Measurements from ENCODE around the gene ATP1A2. TPM values are rescaled to one million over a fixed set of nuclear protein-coding genes. Genes with fewer than 3 reads are reported as not detected.

ATP1A2 gene
- total RNA-seq, 2 donors from 2014 or later = not detected

DNA sequence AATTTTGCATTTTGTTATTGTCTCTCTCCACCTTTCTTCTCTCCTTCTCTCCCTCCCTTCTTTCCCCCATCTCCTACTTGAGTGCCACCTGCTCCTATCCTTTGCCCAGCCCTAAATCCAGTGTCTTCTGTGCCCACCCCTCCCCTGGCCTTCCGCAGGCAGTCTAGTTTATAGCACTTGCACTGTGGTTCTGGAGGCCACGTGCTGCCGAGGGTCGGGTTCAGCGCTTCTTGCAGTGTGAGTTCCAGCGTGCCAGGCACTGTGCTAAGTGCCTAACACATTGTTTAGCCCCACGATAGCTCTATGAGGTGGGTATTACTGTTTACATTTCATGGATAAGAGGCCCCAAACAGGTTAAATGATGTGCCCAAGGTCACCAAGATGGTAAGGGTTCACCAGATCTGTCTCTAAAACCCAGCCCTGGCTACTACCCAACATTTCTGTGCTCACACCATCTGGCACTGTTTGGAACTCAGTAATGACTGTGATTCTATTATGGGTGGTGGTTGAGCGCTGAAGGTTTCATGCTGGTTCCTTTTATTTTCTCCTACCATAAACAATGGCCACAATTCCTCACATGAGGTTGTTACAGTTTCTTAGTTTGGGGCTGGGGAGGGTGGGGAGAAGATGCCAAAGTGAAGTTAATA, 21.8 kb downstream of the ATP1A2 start:
- no peak overlapping the region for H3K4me3 Mint-ChIP-seq
- DNase-seq = no peak
- H3K27ac Mint-ChIP-seq = no peak overlapping the region
- peaks cover 2% of the 10 kb centered on the region for H3K36me3 Mint-ChIP-seq (ENCODE audit: low read depth)
- peaks cover 2% of the 10 kb centered on the region for H3K4me1 Mint-ChIP-seq
- peaks cover 50% of the 10 kb centered on the region for H3K27me3 Mint-ChIP-seq
- H3K9me3 ChIP-seq (ENCODE audit: control insufficient read depth, low read length, poor library complexity, severe bottlenecking) = no peaks in the 10 kb centered on the region
- ATAC-seq = no peak

DNA sequence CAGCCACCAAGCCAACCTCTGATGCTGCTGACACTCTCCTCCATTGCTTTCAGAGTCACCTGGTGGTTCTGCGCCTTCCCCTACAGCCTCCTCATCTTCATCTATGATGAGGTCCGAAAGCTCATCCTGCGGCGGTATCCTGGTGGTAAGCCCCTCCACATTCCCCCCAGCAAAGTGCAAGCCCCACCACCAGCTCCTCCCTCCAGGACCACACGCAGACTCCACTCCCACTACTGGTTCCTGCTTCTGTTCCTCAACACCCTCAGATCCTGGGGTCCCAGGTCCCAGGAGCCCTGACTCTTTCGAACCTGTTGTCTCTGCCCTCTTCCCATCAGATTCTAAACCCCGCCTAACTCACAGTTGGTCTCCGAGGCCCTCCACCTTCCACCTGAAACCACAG, 24.3 kb downstream of the ATP1A2 start:
- DNase-seq (no peak), ATAC-seq (no peak)
- no peaks in the 10 kb centered on the region for H3K9me3 ChIP-seq (ENCODE audit: control insufficient read depth, low read length, poor library complexity, severe bottlenecking)
- Mint-ChIP-seq H3K4me1 (peaks cover 2% of the 10 kb centered on the region), H3K27me3 (peaks cover 59% of the 10 kb centered on the region), H3K4me3 (no peak overlapping the region), H3K36me3 (ENCODE audit: low read depth) (peaks cover 2% of the 10 kb centered on the region), H3K27ac (peak overlapping the region; percentile 32)

DNA sequence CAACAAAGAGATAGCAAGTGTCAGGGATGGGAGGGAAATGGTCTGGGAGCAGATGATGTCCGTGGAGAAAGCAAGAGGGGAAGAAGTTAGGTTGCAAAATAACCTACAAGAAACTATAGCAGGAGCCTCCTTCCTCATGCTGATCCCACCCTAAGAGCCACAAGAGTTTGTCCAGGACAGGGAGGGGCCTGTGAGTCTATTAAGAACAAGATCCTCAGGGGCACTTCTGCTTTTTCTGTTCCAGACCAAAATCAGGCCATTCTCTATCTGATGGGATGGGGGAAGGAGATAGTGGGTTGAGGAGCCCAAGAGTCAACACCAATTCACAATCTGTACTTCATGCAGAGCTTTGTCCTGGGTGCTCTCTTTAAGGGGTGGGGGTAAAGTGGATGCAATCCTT, 28.1 kb downstream of the ATP1A2 start:
- no peak overlapping the region for H3K27ac Mint-ChIP-seq
- H3K4me1 Mint-ChIP-seq = no peaks in the 10 kb centered on the region
- H3K9me3 ChIP-seq (ENCODE audit: control insufficient read depth, low read length, poor library complexity, severe bottlenecking) = no peaks in the 10 kb centered on the region
- ATAC-seq = no peak
- H3K4me3 Mint-ChIP-seq = no peak overlapping the region
- peaks cover 2% of the 10 kb centered on the region for H3K36me3 Mint-ChIP-seq (ENCODE audit: low read depth)
- DNase-seq = no peak
- H3K27me3 Mint-ChIP-seq = peaks cover 65% of the 10 kb centered on the region

DNA sequence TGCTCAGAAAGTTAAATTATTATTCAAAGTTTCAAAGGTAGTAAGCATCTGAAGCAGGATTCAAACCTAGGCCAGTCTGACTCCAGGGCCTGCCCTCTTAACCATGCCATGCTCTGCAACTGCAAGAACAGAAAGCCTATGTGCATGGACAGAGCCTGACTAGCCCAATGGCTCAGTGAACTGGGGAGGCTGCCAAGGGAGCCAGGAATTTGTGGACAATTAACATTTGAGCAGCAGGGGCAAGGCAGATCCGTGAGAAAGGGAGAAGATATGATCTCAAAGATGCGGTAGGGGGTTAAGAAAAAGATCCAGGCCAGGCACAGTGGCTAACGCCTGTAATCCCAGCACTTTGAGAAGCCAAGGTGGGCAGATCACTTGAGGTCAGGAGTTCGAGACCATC, 29.4 kb downstream of the ATP1A2 start:
- Mint-ChIP-seq H3K4me3 (no peak overlapping the region), H3K4me1 (no peaks in the 10 kb centered on the region), H3K27me3 (peaks cover 63% of the 10 kb centered on the region), H3K27ac (no peak overlapping the region), H3K36me3 (ENCODE audit: low read depth) (peaks cover 4% of the 10 kb centered on the region)
- ATAC-seq (no peak), DNase-seq (no peak)
- H3K9me3 ChIP-seq (ENCODE audit: control insufficient read depth, low read length, poor library complexity, severe bottlenecking) = no peaks in the 10 kb centered on the region

DNA sequence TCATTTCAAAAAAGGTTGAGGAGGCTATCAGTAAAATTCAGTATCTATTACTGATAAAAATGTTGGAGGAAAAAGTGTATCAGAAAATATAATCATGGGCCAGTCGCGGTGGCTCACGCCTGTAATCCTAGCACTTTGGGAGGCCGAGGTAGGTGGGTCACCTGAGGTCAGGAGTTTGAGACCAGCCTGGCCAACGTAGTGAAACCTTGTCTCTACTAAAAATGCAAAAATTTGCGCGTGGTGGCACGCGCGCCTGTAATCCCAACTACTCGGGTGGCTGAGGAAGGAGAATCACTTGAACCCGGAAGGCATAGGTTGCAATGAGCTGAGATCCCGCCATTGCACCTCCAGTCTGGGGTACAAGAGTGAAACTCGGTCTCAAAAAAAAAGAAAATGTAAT, 30.5 kb downstream of the ATP1A2 start:
- H3K36me3 Mint-ChIP-seq (ENCODE audit: low read depth) = peaks cover 4% of the 10 kb centered on the region
- peaks cover 53% of the 10 kb centered on the region for H3K27me3 Mint-ChIP-seq
- H3K27ac Mint-ChIP-seq = no peak overlapping the region
- no peak overlapping the region for H3K4me3 Mint-ChIP-seq
- ATAC-seq = no peak
- H3K9me3 ChIP-seq (ENCODE audit: control insufficient read depth, low read length, poor library complexity, severe bottlenecking) = no peaks in the 10 kb centered on the region
- DNase-seq = no peak
- H3K4me1 Mint-ChIP-seq = no peaks in the 10 kb centered on the region

DNA sequence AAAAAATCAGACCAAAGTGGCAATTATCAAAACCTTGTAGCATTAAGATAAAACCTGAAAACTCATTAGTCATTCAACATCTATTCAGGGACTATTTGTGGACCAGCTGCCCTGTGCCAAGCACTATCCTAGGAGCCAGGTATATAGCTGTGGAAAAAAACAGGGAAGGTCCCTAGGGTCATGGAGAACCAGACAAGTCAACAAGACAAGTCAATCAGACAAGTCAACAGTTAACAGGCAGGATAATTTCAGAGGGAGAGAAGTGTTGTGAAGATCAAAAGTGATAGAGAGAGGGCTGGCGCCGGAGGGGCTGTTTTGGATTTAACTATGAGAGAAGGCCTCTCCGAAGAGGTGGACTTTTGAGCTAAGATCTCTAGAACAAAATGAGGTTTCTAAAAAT, 32.6 kb downstream of the ATP1A2 start:
- no peak for DNase-seq
- no peak for ATAC-seq
- Mint-ChIP-seq H3K4me1 (no peaks in the 10 kb centered on the region), H3K36me3 (ENCODE audit: low read depth) (peaks cover 4% of the 10 kb centered on the region), H3K27me3 (peaks cover 40% of the 10 kb centered on the region), H3K27ac (no peak overlapping the region), H3K4me3 (no peak overlapping the region)
- no peaks in the 10 kb centered on the region for H3K9me3 ChIP-seq (ENCODE audit: control insufficient read depth, low read length, poor library complexity, severe bottlenecking)

DNA sequence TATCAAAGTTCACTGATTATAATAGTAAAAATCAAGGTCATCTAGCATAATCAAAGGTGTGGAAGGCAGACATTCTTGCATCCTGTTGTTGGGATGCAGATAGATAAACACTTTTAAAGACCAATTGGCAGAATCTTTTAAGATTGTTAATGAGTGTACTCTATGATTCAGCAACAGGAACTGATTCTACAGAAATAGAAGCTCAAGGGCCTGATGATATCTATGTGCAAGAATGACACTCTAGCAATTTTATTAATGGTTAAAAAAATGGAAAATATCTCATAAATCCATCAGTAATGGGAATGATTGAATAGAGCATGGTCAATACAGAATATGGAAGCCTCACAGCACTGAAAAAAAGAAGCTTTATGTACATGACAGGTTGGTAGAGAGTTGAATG, 33.7 kb downstream of the ATP1A2 start:
- DNase-seq = no peak
- H3K4me3 Mint-ChIP-seq = no peak overlapping the region
- no peak for ATAC-seq
- H3K36me3 Mint-ChIP-seq (ENCODE audit: low read depth) = peaks cover 4% of the 10 kb centered on the region
- no peaks in the 10 kb centered on the region for H3K4me1 Mint-ChIP-seq
- no peak overlapping the region for H3K27ac Mint-ChIP-seq
- no peaks in the 10 kb centered on the region for H3K9me3 ChIP-seq (ENCODE audit: control insufficient read depth, low read length, poor library complexity, severe bottlenecking)
- peaks cover 32% of the 10 kb centered on the region for H3K27me3 Mint-ChIP-seq

DNA sequence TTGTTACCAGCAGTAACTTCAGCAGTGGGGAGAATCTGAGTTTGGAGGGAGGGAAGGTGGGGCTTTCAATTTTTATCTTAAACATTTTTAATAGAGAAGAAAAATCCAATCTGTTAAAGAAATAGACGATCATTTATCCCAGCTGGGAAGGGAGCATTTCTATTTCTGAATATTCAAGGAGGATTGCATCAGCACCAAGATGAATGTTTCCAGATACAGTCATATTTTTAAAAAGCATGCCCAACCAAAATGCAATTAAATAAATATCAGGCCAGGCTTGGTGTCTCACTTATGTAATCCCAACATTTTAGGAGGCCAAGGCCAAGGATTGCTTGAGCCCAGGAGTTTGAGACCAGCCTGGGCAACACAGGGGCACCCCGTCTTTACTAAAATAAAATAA, 34.2 kb downstream of the ATP1A2 start:
- no peak for ATAC-seq
- Mint-ChIP-seq H3K4me1 (no peaks in the 10 kb centered on the region), H3K36me3 (ENCODE audit: low read depth) (peaks cover 2% of the 10 kb centered on the region), H3K27me3 (peaks cover 30% of the 10 kb centered on the region), H3K27ac (no peak overlapping the region), H3K4me3 (no peak overlapping the region)
- no peaks in the 10 kb centered on the region for H3K9me3 ChIP-seq (ENCODE audit: control insufficient read depth, low read length, poor library complexity, severe bottlenecking)
- DNase-seq = no peak

DNA sequence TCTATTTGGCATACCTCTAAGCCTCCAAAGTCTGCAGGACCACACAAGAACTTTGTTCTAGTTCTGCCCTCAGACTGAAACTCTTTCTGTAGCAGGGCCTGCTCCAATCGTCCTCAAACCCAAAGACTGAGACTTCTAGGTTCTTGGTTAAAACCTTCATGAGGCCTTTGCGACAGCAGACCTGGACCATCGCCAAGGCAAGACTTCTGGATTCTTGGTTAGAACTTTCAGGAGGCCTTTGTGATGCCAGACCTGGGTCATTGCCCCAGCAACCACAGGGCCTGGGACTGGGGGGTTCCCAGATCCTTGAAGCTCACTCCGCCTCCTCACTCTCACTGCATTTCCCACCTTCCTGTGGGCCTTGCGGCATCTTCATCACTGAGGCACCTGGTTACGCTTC, 35.7 kb downstream of the ATP1A2 start, which contains the start of gene ATP1A4:
Gene ATP1A4, plus strand, starts transcription at position 301 of the 400 bp plus-strand sequence. CDS start 438 bp downstream, outside the sequence.
- no peak within 1 kb of the TSS for H3K27ac Mint-ChIP-seq
- H3K36me3 Mint-ChIP-seq (ENCODE audit: low read depth) = peaks cover 2% of the 10 kb centered on the region
- H3K9me3 ChIP-seq (ENCODE audit: control insufficient read depth, low read length, poor library complexity, severe bottlenecking) = no peaks in the 10 kb centered on the region
- no peaks in the 10 kb centered on the region for H3K4me1 Mint-ChIP-seq
- no peak for DNase-seq
- no peak within 1 kb of the TSS for H3K4me3 Mint-ChIP-seq
- peaks cover 35% of the 10 kb centered on the region for H3K27me3 Mint-ChIP-seq
- ATAC-seq = no peak

DNA sequence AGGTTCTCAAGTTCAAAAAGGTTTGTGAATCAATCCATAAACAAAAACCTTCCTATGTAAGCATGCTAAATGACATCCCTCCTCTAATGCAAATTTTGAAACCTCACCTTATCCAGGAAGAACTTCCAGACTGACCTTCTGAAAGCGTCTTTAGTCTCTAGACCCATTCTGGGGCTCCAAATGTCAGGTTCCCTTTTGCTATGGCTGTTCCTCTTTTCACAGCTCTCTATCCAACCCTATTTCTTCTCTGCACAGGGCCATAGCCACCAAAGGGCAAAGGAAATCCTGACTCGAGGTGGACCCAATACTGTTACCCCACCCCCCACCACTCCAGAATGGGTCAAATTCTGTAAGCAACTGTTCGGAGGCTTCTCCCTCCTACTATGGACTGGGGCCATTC, 39.2 kb downstream of the ATP1A2 start:
- no peaks in the 10 kb centered on the region for H3K36me3 Mint-ChIP-seq (ENCODE audit: low read depth)
- no peaks in the 10 kb centered on the region for H3K9me3 ChIP-seq (ENCODE audit: control insufficient read depth, low read length, poor library complexity, severe bottlenecking)
- H3K4me1 Mint-ChIP-seq = no peaks in the 10 kb centered on the region
- no peak overlapping the region for H3K27ac Mint-ChIP-seq
- no peak overlapping the region for H3K4me3 Mint-ChIP-seq
- no peak for DNase-seq
- ATAC-seq = no peak
- H3K27me3 Mint-ChIP-seq = peaks cover 40% of the 10 kb centered on the region

DNA sequence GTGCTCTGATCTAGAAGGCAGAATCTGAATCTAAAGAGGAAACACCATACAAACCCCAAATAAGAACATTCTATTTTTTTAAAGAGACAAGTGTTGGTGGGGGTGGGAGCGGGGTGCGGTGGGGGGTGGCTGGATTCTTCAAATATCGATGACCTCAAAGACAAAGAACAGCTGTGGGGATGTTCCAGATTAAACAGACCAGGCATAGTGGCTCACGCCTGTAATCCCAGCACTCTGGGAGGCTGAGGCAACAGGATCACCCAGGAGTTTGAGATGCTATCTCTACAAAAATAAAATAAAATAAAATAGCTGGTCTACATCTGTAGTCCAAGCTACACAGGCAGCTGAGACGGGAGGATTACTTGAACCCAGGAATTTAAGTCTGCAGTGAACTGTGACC, 40.8 kb downstream of the ATP1A2 start:
- ATAC-seq (no peak), DNase-seq (no peak)
- Mint-ChIP-seq H3K27ac (no peak overlapping the region), H3K36me3 (ENCODE audit: low read depth) (no peaks in the 10 kb centered on the region), H3K27me3 (peaks cover 40% of the 10 kb centered on the region), H3K4me3 (no peak overlapping the region), H3K4me1 (no peaks in the 10 kb centered on the region)
- no peaks in the 10 kb centered on the region for H3K9me3 ChIP-seq (ENCODE audit: control insufficient read depth, low read length, poor library complexity, severe bottlenecking)

DNA sequence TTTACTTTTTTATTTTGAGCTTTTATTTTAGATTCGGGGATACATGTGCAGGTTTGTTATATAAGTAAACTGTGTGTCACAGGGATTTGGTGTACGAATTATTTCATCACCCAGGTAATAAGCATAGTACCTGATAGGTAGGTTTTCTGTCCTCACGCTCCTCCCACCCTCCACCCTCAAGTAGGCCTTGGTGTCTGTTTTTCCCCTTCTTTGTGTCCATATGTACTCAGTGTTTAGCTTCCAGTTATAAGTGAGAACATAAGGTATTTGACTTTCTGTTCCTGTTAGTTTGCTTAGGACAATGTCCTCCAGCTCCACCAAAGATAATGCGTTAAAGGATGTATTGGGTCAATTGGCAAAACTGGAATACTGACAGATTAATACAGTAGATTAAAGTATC, 41.6 kb downstream of the ATP1A2 start:
- no peak overlapping the region for H3K27ac Mint-ChIP-seq
- no peak for DNase-seq
- H3K27me3 Mint-ChIP-seq = peaks cover 35% of the 10 kb centered on the region
- no peak overlapping the region for H3K4me3 Mint-ChIP-seq
- H3K36me3 Mint-ChIP-seq (ENCODE audit: low read depth) = no peaks in the 10 kb centered on the region
- H3K4me1 Mint-ChIP-seq = no peaks in the 10 kb centered on the region
- H3K9me3 ChIP-seq (ENCODE audit: control insufficient read depth, low read length, poor library complexity, severe bottlenecking) = no peaks in the 10 kb centered on the region
- ATAC-seq = no peak

DNA sequence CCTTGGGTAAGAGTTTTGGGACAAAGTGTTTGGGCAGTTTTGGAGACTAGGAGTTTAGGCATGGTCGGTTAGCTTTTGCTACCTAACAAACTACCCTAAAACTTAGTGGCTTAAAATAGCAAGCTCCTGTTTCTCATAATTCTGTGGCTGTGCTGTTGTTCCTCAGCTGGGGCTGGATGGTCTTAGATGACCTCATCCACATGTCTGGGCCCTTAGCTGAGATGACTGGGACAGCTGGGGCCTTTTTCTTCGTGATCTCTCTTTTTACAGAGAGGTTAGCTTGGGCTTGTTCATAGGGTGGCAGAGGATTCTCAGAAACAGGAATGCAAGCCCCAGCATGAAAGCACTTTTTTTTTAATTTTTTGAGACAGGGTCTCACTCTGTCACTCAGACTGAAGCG, 42.5 kb downstream of the ATP1A2 start:
- Mint-ChIP-seq H3K4me1 (no peaks in the 10 kb centered on the region), H3K27ac (no peak overlapping the region), H3K4me3 (no peak overlapping the region), H3K27me3 (peaks cover 33% of the 10 kb centered on the region), H3K36me3 (ENCODE audit: low read depth) (no peaks in the 10 kb centered on the region)
- no peaks in the 10 kb centered on the region for H3K9me3 ChIP-seq (ENCODE audit: control insufficient read depth, low read length, poor library complexity, severe bottlenecking)
- ATAC-seq = no peak
- no peak for DNase-seq

DNA sequence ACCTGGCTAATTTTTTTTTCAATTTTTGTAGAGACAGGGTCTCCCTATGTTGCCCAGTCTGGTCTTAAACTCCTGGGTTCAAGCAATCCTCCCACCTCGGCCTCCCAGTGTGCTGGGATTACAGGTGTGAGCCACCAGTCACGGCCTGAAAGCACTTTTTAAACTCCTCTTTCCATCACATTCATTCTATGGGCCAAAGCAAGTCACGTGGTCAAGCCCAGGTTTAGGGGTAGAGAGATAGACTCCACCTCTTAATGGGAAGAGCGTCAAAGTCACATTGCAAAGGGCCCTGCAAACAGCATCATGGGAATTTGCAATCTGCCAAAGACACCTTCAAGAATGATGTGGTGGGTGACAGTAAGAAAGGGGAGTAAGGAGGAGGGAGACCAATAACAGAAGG, 43.0 kb downstream of the ATP1A2 start:
- H3K36me3 Mint-ChIP-seq (ENCODE audit: low read depth) = no peaks in the 10 kb centered on the region

More for the DNA sequence above, 43.0 kb downstream of the ATP1A2 start:
- Mint-ChIP-seq H3K4me1 (no peaks in the 10 kb centered on the region), H3K27ac (no peak overlapping the region), H3K27me3 (peaks cover 38% of the 10 kb centered on the region), H3K4me3 (no peak overlapping the region)
- no peaks in the 10 kb centered on the region for H3K9me3 ChIP-seq (ENCODE audit: control insufficient read depth, low read length, poor library complexity, severe bottlenecking)
- ATAC-seq = no peak
- no peak for DNase-seq
